Karpas-422 (cell line): ENCODE data around the gene AVL9. TPM values are rescaled to one million over a fixed set of nuclear protein-coding genes. Genes with fewer than 3 reads are reported as not detected.
A peak's percentile ranks its signal among the peaks of the same experiment; 100 is the strongest.

Experiments used
- DNase-seq: peaks from one replicate; pipeline ENCODE4 v3.0.0-alpha.2; 2015
- H2AFZ ChIP-seq: fragments of 200-600 bp; sonication (generic); 2 replicates; pipeline ENCODE4 v1.6.1; 2014; ENCODE audit warnings: antibody characterized with exemption, low read length, mixed read lengths
- H3K27ac ChIP-seq: fragments of 200-600 bp; sonication (generic); 2 replicates; pipeline ENCODE4 v1.5.1; 2014; ENCODE audit warnings: mild to moderate bottlenecking, low read length, moderate library complexity
- H3K27me3 ChIP-seq: fragments of 200-600 bp; sonication (generic); 2 replicates; pipeline ENCODE4 v1.6.1; 2014; ENCODE audit warnings: low read length, mixed read lengths
- H3K36me3 ChIP-seq: fragments of 200-600 bp; sonication (generic); 2 replicates; pipeline ENCODE4 v1.6.1; 2014; ENCODE audit warnings: low read length, mixed read lengths; ENCODE audit not compliant: insufficient read depth
- H3K4me1 ChIP-seq: fragments of 200-600 bp; sonication (generic); 2 replicates; pipeline ENCODE4 v1.6.1; 2014; ENCODE audit warnings: mild to moderate bottlenecking, low read length, mixed read lengths
- H3K4me2 ChIP-seq: fragments of 200-600 bp; sonication (generic); 2 replicates; pipeline ENCODE4 v1.6.1; 2014; ENCODE audit warnings: low read length, low read depth, mild to moderate bottlenecking; ENCODE audit not compliant: poor library complexity, severe bottlenecking
- H3K4me3 ChIP-seq: fragments of 200-600 bp; sonication (generic); 2 replicates; pipeline ENCODE4 v1.5.1; 2014; ENCODE audit warnings: mild to moderate bottlenecking, antibody characterized with exemption, low read length, mixed read lengths
- H3K79me2 ChIP-seq: fragments of 200-600 bp; sonication (generic); 2 replicates; pipeline ENCODE4 v1.6.1; 2014; ENCODE audit warnings: mild to moderate bottlenecking, low read length, mixed read lengths
- H3K9ac ChIP-seq: fragments of 200-600 bp; sonication (generic); 2 replicates; pipeline ENCODE4 v1.6.0; 2014; ENCODE audit warnings: low read length
- H3K9me2 ChIP-seq: fragments of 200-600 bp; sonication (generic), shearing (Covaris generic); replicated peaks from 2 replicates; pipeline ENCODE4 v1.6.0; 2014; ENCODE audit warnings: mild to moderate bottlenecking, low read length, moderate library complexity; ENCODE audit not compliant: insufficient read depth
- H3K9me3 ChIP-seq: fragments of 300-700, 200-600 bp; sonication (generic); 2 replicates; pipeline ENCODE4 v1.6.1; 2014; ENCODE audit warnings: low read length, mixed read lengths
- H4K20me1 ChIP-seq: fragments of 200-600 bp; sonication (generic); 2 replicates; pipeline ENCODE4 v1.6.1; 2014; ENCODE audit warnings: mild to moderate bottlenecking, antibody characterized with exemption, low read length, low read depth; ENCODE audit not compliant: insufficient read depth
- total RNA-seq: library from RNA; depleted of rRNA; stranded (reverse); fragments of >200 nt; shearing (Covaris generic); gene quantifications from 2 replicates; pipeline ENCODE4 v1.2.3, GENCODE V29; 2014; ENCODE audit warnings: low replicate concordance

Gene AVL9
- total RNA-seq, 1 experiment from 2014 or later: 41.4 TPM

GRCh38 chr7:32542595-32542994, 47.3 kb downstream of the AVL9 start:
- Histone ChIP-seq H4K20me1 (no peaks in the 10 kb centered on the region), H3K4me3 (no peak overlapping the region), H2AFZ (no peak overlapping the region), H3K27ac (no peak overlapping the region), H3K9me2 (no peaks in the 10 kb centered on the region), H3K79me2 (peaks cover 78% of the 10 kb centered on the region), H3K9me3 (no peaks in the 10 kb centered on the region), H3K36me3 (no peaks in the 10 kb centered on the region; the same call in 1 of the 2 replicates), H3K4me1 (no peaks in the 10 kb centered on the region; the same call in 1 of the 2 replicates), H3K27me3 (no peaks in the 10 kb centered on the region), H3K4me2 (no peak overlapping the region), H3K9ac (no peak overlapping the region)
- no peak for DNase-seq

- Histone ChIP-seq H3K27ac (no peak overlapping the region), H2AFZ (no peak overlapping the region), H3K79me2 (peaks cover 33% of the 10 kb centered on the region), H3K4me2 (no peak overlapping the region), H3K9ac (no peak overlapping the region), H4K20me1 (no peaks in the 10 kb centered on the region), H3K9me3 (no peaks in the 10 kb centered on the region), H3K27me3 (no peaks in the 10 kb centered on the region), H3K4me1 (no peaks in the 10 kb centered on the region), H3K9me2 (no peaks in the 10 kb centered on the region), H3K4me3 (no peak overlapping the region), H3K36me3 (peaks cover 38% of the 10 kb centered on the region; the same call in 1 of the 2 replicates)
- no peak for DNase-seq
These were observed 64.2 kb downstream of the AVL9 start for GRCh38 chr7:32559480-32559879.

GRCh38 chr7:32560075-32560474, 64.8 kb downstream of the AVL9 start:
- no peak overlapping the region for H3K9ac ChIP-seq
- peak; percentile 24 for DNase-seq
- peaks cover 36% of the 10 kb centered on the region for H3K79me2 ChIP-seq
- H3K27ac ChIP-seq: no peak overlapping the region
- H3K9me3 ChIP-seq: no peaks in the 10 kb centered on the region
- H3K27me3 ChIP-seq: no peaks in the 10 kb centered on the region
- no peak overlapping the region for H3K4me2 ChIP-seq
- peaks cover 34% of the 10 kb centered on the region; the same call in 1 of the 2 replicates for H3K36me3 ChIP-seq
- H4K20me1 ChIP-seq: no peaks in the 10 kb centered on the region
- no peaks in the 10 kb centered on the region for H3K9me2 ChIP-seq
- H2AFZ ChIP-seq: no peak overlapping the region
- H3K4me3 ChIP-seq: no peak overlapping the region
- H3K4me1 ChIP-seq: no peaks in the 10 kb centered on the region

- Histone ChIP-seq H3K4me2 (no peak overlapping the region), H3K36me3 (peaks cover 34% of the 10 kb centered on the region; the same call in 1 of the 2 replicates), H3K4me3 (no peak overlapping the region), H3K9me2 (no peaks in the 10 kb centered on the region), H3K9me3 (no peaks in the 10 kb centered on the region), H2AFZ (no peak overlapping the region), H4K20me1 (no peaks in the 10 kb centered on the region), H3K27me3 (no peaks in the 10 kb centered on the region), H3K27ac (no peak overlapping the region), H3K9ac (no peak overlapping the region), H3K79me2 (peaks cover 37% of the 10 kb centered on the region), H3K4me1 (no peaks in the 10 kb centered on the region)
- peak; percentile 19 for DNase-seq
These were observed 66.3 kb downstream of the AVL9 start for GRCh38 chr7:32561613-32562012.

GRCh38 chr7:32564542-32564941, 69.3 kb downstream of the AVL9 start:
- H3K4me2 ChIP-seq: no peak overlapping the region
- no peaks in the 10 kb centered on the region for H4K20me1 ChIP-seq
- H3K4me3 ChIP-seq: no peak overlapping the region
- DNase-seq: peak; percentile 7
- no peaks in the 10 kb centered on the region for H3K9me3 ChIP-seq
- no peak overlapping the region for H2AFZ ChIP-seq
- H3K36me3 ChIP-seq: peaks cover 28% of the 10 kb centered on the region; the same call in 1 of the 2 replicates
- H3K79me2 ChIP-seq: peaks cover 34% of the 10 kb centered on the region
- no peak overlapping the region for H3K9ac ChIP-seq
- H3K4me1 ChIP-seq: no peaks in the 10 kb centered on the region
- H3K27me3 ChIP-seq: no peaks in the 10 kb centered on the region
- no peaks in the 10 kb centered on the region for H3K9me2 ChIP-seq
- no peak overlapping the region for H3K27ac ChIP-seq

GRCh38 chr7:32569388-32570289, 74.3 kb downstream of the AVL9 start:
- no peak overlapping the region for H3K27ac ChIP-seq
- H2AFZ ChIP-seq: no peak overlapping the region
- H4K20me1 ChIP-seq: no peaks in the 10 kb centered on the region
- H3K79me2 ChIP-seq: peaks cover 13% of the 10 kb centered on the region
- H3K4me1 ChIP-seq: no peaks in the 10 kb centered on the region; the same call in 1 of the 2 replicates
- no peaks in the 10 kb centered on the region for H3K9me2 ChIP-seq
- no peaks in the 10 kb centered on the region for H3K9me3 ChIP-seq
- DNase-seq: no peak
- H3K27me3 ChIP-seq: no peaks in the 10 kb centered on the region
- H3K9ac ChIP-seq: no peak overlapping the region
- H3K4me2 ChIP-seq: no peak overlapping the region
- peaks cover 29% of the 10 kb centered on the region for H3K36me3 ChIP-seq
- H3K4me3 ChIP-seq: no peak overlapping the region

- Histone ChIP-seq H3K79me2 (0 out of 2 replicates have a peak, but pooled peaks cover 8% of the 10 kb centered on the region), H3K36me3 (peaks cover 43% of the 10 kb centered on the region), H3K27ac (no peak overlapping the region), H3K9me3 (no peaks in the 10 kb centered on the region), H3K4me2 (no peak overlapping the region), H2AFZ (no peak overlapping the region), H3K4me1 (no peaks in the 10 kb centered on the region; the same call in 1 of the 2 replicates), H3K27me3 (no peaks in the 10 kb centered on the region), H3K9me2 (no peaks in the 10 kb centered on the region), H3K4me3 (no peak overlapping the region), H4K20me1 (no peaks in the 10 kb centered on the region), H3K9ac (no peak overlapping the region)
- no peak for DNase-seq
These were observed 77.9 kb downstream of the AVL9 start for GRCh38 chr7:32573110-32573687.

- no peak overlapping the region for H3K27ac ChIP-seq
- no peak overlapping the region for H2AFZ ChIP-seq
- H3K36me3 ChIP-seq: peaks cover 43% of the 10 kb centered on the region
- H3K79me2 ChIP-seq: 0 out of 2 replicates have a peak, but pooled peaks cover 6% of the 10 kb centered on the region
- no peaks in the 10 kb centered on the region; the same call in 1 of the 2 replicates for H3K4me1 ChIP-seq
- no peak overlapping the region for H3K9ac ChIP-seq
- no peak overlapping the region for H3K4me2 ChIP-seq
- no peaks in the 10 kb centered on the region for H4K20me1 ChIP-seq
- no peak for DNase-seq
- no peak overlapping the region for H3K4me3 ChIP-seq
- no peaks in the 10 kb centered on the region for H3K9me2 ChIP-seq
- no peaks in the 10 kb centered on the region for H3K9me3 ChIP-seq
- no peaks in the 10 kb centered on the region for H3K27me3 ChIP-seq
These were observed 79.3 kb downstream of the AVL9 start for GRCh38 chr7:32574626-32575025.
